Activated CD8-positive, alpha-beta memory T cell treated with anti-CD3 and anti-CD28 coated beads, Interleukin-2, amount 50 U/mL, for 4 hours (primary cell): Measurements from ENCODE around the gene C7orf25.

Experiments
- DNase-seq: peaks from one replicate; pipeline ENCODE4 v3.0.0-alpha.2; 2020

C7orf25 gene

DNA sequence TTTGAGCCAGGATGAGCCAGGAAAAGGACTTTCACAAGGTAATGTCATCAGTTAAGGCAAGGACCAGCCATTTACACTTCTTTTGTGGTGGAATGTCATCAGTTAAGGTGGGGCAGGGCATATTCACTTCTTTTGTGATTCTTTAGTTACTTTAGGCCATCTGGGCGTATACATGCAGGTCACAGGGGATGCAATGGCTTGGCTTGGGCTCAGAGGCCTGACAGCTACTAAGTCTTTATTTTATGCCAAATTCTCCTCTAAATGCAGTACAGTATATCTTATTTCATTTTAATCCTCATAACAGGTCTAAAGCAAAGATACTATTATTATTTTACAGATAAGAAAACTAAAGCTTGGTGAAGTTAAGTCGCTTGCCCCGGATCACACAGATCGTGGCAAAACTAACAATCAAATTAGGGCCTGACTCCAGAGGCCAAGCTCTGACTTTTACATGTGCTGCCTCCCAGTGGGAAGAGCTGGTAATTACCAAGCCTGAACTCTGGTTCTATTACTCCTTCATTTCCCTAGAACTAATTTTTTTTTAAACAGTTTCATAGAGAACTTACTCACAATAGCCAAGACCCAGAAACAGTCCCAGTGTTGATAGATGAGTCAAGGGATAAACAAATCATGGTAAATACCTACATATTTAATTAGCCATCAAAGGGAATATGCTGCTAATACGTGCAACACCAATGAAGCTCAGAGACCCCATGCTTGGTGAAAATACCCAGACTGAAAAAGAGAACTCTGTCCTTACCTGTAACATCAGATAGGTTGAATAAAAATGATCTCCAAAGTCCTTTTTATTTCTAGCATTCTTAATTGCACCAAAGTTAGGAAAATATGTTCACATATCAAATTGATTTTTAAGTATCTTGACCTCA, 35.4 kb downstream of the C7orf25 start:
- DNase-seq: peak; percentile 46

DNA sequence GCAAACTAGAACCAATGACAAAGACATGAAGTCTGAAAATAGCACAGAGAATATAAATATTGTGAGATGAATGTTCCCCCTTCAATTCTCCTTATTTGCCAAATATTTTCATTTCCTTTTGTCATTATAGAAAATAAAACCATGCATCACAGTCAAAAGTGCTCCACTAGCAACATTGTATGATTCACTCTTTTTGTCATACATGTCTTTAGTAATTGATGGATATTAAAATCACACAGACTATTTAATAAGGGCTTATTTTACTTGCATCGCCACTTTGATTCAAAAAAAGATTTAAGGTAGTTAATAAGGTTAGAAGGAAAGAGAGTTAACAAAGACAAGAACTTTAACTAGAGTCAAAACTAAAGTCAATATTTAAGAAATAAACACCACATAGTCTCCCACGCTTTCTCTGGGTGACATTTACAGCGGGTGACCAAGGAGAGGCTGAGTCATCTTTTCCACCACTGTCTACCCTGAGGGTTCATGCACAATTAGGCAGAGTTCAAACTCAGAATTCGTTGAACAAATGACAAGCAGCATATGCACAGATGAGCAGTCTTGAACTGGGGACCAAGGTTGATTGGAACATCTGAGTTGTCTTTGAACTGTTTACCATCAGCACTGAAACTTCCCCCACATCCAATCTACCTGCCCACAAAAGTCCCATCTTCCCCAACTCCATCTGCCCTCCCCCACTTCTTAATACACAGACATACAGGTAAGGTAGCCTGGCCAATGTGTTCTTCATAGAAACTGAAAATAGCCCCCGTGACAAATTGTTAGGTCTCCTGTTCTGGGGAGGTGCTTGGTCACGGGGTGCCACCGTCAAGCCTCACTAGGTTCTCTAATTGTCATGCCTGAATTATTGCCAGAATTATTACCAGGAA, 42.5 kb downstream of the C7orf25 start:
- no peak for DNase-seq

DNA sequence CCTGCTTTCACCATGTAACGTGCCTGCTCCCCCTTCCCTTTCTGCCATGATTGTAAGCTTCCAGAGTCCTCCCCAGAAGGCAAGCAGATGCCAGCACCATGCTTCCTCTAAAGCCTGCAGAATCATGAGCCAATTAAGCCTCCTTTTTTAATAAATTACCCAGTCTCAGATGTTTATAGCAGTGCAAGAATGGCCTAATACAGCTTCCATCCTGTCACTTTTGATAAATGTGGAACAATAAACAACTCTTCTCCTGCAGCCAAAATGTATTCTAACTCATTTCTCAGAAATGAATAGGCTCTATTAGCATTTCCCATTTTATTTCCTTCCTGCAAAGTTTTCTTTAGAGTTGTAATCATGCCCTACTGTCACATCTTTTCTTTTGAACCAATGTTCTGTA, 43.4 kb downstream of the C7orf25 start:
- DNase-seq: no peak
